CD4-positive, alpha-beta T cell treated with Interferon gamma for 1 hour (primary cell): ENCODE data around the gene RHOH.

Experiments
- DNase-seq: peaks from one replicate; pipeline ENCODE4 v3.0.0-alpha.2; 2020

Gene RHOH

DNA sequence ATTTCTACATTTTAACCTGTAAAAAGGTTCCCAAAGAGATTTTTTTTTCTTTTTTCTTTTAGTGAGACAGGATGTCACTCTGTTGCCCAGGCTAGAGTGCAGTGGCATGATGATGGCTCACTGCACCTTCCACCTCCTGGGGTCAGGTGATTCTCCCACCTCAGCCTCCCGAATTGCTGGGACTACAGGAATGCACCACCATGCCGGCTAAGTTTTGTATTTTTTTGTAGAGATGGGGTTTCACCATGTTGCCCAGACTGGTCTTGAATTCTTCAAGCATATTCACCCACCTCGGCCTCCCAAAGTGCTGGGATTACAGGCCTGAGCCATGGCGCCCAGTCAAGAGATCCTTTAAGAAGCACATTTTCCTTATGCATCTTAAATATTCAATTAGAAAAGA is 12.6 kb downstream of the RHOH start:
- no peak for DNase-seq

DNA sequence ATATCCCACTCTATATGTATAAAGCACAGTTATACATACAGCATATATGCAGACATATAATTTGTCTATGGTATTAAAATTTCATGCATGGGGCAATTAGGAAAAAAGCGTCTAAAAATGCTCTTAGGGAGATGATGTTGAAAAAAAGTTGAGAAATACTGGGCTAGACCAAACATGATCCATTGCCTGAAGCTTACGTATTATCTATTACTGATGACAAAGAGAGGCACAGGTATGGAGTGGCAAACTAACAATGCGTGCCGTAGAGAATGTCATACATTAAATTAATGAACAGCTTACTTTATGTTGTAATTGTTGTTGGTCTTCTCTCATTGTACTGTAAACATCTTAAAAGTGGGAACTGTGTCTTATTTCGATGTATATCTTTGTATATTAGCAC is 13.9 kb downstream of the RHOH start:
- no peak for DNase-seq

DNA sequence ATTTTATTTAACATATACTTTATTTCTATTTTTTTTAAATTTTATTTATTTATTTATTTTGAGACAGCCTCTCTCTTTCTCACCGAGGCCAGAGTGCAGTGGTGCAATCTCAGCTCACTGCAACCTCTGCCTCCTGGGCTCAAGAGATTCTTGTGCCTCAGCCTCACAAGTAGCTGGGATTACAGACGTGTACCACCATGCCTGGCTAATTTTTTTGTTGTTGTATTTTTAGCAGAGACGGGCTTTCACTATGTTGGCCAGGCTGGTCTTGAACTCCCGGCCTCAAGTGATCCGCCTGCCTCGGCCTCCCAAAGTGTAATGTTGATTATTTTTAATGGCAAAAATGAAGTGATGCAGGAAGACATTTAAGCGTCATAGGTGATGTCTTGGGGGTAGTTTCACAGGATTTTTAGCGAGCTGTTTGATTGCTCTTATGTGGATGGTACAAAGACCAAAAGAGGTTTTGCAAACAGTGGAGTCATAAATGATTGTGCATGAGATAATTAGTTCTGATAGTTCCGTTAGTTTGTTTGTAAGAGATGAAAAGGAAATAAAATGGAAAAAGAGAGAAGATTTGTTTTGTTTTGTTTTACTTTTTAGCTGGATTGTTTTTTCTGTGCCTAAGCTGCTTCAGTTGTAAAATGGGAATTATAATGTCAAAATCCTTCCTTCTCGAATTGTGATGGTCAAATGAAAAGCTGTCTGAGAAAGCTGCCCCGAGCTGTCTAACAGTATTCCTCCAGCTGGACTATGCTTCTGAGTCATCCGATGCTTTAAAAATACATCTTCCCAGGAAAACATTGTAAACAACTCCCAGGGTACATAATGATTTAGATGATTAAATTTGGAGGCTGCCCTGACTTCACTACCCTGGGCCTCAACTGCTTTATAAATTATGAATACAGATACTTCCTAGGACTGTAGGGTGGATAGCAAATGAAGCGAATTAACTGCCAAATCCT is 14.7 kb downstream of the RHOH start:
- DNase-seq, result no peak

DNA sequence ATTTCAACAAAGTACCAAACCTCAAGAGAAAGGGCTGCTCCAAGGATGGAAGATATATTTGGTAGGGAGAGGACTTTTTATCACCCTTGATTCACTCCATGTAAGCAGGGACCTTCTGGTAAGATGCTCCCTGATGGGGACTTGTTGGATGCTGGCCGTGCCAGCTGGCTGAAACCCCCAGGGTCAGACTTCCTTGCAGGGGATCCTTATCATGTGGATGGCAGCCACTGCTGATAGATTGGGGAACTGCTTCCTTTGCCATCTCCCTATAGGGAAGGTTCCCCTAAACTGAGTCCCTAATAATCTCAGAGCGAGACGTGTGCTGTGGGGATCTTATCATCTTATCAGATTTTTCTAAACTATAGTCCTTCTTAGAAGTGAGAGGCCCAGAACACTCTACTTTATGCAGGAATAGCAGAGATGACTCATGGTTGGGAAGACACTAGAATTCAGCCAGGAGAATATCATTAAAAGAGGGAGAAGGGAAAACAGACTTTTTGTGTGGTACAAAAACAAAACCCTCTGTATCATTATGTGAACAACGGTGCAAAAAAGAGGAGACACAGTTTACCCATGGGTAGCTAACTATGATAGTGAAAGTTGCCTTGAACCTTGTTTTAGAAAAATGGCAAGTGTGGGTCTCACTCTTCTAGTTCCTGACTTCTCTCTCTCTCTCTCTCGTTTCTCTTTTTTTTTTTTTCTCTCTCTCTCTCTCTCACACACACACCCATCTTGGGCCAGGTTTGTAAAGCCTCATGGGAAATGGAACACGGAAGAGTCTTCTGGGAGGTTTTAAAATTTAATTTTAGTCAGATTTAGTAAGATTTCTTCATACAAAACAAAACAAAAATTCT is 16.1 kb downstream of the RHOH start:
- DNase-seq, result no peak

DNA sequence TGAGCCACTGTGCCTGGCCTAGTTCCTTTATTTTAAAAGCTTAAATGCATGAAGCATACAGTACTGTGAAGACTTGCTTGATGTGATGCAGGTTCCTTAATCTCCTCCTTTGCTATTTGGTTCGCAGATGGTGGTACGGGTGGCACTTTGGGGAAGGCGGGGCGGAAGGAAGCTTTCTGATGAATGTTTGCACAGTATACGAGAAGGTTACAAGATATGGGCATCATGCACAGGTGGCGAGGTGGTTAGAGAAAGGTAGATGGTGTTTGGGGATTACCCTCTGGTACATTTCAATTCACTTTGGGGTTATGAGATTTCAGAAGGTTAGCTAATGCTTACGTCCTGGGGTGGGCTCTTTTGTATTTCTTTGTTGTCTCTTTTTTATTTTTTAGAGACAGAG is 17.2 kb downstream of the RHOH start:
- DNase-seq, result peak; percentile 69

DNA sequence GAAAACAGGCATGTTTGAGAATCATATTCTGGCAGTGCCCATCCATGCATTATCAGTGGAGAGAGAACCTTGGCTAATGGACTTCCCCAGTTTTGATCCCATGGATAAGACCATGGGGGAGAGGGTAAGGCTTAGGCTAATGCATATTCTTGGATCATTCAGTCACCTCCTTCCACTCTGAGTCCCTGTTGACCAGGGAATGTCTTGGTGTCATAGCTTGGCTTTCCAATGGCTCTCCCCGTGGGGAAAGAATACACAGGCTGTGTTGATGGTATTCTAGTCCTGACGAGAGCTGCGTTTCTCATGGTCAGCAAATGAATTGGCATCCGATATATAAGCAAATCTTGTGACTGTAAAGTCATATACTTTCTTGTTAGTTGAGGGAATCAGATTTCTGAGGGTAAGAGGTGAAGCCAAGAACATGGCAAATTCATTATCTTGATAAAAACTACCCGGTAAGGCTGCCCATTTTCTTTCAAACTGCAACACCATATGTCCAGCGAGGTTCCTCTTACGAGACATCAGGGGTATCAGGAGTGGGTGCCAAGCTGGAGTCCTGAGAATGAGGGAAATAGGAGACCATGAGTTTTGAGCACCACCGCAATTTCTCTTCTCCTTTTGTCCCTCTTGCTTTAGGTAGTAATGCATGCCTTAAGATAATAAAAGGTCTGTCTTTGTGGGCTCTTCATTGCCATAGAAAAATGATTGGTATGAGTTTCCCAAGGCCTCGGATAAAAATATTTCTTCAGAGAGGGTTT is 18.0 kb downstream of the RHOH start:
- no peak for DNase-seq

DNA sequence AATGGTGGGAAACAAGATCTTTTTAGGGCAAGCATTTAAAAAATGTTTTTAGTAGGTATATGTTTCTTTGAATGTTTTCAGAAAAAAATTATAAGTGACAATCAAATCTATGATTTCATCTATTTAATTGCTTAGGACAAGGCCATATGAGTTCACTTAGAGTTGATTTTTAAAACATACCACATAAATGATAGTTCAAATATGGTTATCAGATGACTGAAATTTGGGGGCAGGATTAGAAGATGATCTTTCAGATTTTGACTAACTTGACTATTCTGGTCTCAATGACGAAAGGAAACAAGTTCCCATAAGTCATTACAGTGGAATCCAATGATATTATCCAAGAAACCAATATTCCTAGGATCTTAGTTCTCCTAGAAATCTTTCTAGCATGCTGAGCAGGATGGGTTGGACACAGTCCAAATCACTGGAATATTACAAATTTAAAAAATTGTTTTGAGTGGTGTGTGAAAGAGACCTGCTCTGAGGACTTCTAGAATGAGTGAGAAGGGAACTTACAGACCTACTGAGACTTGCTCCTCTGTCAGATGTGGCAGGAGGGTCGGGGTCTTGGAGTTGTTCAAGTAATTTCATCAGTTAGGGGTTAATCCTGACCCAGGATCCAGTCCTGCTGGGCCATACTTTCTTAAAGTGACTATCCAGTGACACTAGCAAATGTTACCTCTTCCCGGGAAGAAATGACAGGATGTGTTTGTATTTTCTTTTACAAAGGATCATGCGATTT is 20.0 kb downstream of the RHOH start:
- no peak for DNase-seq

DNA sequence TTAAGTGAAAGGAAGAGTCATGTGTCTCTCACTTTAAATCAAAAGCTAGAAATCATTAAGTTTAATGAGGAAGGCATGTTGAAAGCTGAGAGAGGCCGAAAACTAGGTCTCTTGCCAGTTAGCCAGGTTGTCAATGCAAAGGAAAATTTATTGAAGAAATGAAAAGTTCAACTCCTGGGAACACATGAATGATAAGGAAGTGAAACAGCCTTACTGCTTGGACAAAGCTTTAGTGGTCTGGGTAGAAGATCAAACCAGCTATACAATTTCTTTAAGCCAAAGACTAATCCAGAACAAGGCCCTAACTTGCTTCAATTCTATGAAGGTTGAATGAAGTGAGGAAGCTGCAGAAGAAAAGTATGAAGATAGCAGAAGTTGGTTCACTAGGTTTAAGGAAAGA is 24.9 kb downstream of the RHOH start:
- DNase-seq, result no peak

DNA sequence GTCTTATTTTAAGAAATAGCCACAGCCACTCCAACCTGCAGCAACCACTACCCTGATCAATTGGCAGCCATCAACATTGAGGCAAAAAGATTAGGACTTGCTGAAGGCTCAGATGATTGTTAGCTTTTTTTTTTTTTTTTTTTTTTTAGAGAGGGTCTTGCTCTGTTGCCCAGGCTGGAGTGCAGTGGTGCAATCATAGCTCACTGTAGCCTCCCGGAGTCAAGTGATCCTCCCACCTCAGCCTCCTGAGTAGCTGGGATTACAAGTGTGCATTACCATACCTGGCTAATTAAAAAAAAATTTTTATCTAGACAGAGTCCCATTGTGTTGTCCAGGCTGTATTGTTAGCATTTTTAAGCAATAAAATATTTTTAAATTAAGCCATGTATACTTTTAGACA is 26.5 kb downstream of the RHOH start:
- no peak for DNase-seq

DNA sequence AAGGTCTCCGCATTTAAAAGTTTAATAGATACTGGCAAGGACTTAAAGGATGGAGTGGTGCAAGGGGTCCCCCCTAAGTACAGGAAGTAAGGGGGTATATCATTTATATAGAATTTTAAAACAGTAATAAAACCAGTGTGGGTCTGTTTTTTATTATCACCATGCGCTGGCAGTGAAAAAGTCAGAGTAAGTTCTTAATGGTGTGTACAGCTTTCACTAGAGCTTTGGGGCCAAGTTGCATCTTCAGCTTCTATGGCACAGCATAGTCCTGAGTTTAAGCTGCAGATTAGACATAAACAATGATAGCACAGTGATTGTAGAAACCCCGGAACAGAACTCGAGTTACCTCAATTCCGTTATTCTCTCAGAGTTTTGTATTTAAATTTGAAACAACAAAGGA is 27.6 kb downstream of the RHOH start:
- DNase-seq, result no peak

DNA sequence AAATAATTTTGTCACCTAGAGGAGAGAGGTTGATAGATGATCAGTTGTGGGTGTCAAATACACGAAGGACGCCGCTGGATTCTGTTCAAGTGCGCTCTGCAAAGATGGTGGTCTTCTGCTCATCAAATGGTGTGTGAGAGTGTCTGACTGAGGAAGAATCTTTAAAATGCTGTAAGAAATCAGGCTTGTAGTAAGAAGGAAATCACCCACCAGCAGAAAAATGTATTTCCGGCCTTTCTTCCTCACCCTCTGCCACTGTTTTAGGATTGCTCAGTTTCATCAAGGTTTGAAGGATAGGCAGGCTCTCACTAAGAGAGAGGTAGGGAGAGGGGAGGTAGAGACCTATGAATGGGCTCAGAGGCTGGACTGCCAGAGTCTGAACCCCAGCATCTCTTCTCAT is 28.7 kb downstream of the RHOH start:
- DNase-seq, result no peak

DNA sequence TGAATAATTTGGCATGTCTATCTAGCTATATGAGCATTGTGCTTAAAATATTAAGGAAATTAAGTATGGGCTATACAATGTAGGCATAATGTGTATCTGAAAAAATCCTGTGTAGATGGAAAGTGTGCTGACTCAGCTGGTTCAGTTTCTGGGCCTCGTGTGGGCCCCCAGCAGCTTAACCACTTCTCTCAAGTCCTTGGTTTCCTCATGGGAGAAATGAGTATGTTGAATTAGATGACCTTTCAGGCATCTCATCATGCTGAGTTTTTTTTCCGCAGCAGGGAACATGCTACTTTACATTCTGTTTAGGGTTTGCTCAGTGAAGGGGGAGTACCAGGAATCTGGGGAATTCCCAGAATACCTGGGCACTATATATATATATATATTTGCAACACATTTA is 30.5 kb downstream of the RHOH start:
- DNase-seq, result no peak

DNA sequence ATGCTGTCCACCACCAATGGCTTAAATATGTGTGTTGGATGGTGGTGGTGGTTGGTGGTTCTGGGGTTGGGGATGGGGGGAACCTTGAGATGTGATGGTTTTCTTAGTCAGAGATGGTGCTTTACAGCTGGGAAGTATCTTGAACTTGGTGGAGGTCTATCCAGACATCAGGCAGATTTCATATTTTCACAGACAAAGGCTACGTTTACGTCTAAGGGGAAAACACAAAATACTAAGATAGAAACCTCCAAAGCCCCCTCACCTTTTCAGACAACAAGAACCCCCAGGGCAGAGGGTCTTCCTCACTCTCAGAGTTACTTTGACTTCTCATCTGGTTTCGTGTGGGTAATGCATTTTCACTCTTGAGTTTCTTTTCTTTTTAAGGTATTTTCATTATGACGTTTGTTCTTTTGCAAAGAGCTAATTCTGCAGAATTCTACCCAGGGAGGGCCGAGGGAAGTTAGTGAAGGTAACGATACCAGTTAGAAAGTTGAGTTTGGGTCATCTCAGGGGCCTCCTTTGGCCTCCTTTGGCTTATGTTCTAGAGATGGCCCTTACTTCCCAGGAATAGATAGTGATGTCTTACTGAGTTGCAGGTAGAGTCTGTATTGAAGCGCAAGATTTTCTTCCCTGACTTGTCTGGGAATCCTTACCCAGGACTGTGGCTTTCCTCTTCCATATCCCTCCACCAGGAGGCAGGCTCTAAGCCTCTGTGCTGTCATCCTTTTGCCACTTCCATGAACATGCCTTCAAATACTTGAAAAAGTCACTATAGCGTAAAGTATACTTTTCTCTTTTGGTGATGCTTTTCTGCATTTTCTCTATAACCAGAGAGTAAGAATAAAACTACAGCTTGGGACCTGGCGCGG is 31.9 kb downstream of the RHOH start:
- DNase-seq, result no peak

DNA sequence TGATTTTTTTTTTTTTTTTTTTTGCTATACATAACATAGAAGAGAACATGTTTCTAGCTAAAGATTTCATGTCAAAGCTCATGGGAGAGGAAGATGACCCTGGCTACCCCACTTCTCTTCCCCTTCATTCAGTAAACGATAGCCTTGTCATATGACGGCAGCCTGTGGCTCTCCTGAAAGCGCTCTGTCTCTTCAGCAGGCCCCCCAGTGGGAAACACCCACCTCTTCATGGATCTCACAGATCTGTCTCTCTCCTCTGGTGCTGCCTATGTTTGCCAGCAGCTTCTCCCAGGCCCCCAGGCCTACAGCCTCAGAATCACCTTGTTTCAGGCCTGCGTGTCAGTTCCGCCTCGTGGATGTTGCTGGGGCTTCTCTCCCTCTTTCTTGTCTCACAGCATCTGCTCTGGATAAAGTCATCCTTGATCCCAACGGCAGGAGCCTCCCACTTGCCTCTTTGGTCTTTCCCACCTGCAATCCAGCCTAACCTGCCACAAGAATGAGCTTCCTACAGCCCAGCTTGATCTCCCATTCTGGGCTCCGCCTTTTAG is 34.6 kb downstream of the RHOH start:
- no peak for DNase-seq

DNA sequence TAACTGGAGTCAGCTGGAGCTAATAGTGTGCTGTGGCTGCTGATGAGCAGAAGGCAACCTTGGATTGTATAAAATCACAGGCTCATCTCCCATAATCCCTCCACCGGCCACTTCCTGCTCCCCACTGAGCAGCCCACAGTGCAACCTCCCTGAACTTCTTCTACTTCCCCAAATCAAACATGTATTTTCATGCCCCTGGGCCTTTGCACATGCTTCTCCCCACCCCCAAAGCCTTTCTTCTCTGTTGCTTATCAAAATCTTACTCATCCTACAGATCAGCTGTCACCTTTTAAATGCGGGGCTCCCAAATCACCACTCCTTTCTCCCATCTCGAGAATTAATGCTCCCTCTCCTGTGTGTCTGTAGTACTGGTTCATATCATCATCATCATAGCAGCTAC is 35.8 kb downstream of the RHOH start:
- no peak for DNase-seq

DNA sequence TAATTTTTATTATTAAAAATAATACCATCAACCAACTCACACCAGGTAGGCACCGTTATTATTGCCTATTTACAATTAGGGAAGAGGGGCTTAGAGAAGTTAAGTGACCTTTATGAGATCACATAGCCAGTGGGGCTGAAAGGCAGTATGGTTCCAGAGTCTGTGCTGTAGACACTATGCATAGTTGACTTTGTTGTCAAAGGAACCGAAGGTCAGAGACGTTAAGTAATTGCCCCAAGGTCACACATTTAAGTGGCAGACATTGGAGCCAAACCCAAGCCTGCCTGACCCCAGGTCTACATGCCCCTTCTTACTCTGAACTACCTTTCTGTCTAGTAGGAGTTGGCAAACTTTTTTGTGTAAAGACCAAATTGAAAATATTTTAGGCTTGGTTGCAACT is 36.4 kb downstream of the RHOH start:
- DNase-seq, result no peak

DNA sequence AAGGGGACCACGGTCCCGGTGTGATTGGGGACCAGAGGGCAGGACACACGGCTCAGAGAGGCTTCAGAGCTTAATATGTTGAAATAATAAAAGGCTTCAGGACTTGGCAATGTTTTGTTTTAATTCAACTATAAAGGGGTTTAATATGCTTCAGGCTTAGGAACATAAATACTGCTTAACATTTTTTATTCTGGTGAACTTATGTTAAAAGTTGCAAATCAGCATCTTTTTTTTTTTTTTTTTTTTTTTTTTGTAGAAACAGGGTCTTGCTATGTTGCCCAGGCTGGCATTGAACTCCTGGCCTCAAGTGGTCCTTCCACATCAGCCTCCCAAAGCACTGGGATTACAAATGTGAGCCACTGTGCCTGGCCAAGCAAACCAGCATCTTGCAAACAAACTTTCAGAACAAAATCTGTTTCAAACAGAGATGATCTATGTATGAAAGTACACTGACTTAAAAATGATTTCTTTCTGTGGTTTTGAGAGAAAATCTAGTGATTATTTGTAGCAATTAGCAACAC is 37.7 kb downstream of the RHOH start:
- DNase-seq, result no peak

DNA sequence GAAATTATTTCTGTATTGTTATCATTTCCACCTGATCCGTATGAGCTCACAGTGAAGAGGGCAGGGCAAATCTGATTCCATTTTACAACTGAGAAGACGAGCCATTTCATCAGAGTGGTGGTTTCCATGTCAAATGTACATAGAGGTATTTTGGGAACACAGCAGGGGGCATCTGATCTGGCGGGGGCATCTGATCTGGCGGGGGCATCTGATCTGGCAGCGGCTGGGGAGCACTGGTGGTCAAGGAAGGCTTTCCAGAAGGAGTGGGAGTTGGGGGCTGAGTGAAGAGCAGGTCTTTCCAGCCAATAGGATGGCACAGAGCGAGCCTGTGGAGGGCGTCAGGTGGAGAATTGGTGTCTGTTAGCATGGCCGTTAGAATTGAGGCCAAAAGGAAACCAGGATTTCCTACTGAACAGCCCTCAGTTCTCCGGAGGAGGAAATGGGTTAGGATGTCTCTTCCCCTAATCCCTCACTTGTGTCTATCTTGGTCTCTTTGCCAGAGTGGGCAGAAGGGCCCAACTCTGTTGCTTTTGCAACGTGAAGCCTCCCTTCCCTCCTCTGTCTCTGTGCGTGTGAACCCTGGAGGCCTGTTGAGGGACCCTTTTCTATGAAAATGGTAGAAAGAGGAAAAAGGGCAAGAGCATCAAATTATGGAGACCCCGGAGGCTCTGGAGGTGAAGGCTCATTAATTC is 41.3 kb downstream of the RHOH start:
- DNase-seq, result no peak

DNA sequence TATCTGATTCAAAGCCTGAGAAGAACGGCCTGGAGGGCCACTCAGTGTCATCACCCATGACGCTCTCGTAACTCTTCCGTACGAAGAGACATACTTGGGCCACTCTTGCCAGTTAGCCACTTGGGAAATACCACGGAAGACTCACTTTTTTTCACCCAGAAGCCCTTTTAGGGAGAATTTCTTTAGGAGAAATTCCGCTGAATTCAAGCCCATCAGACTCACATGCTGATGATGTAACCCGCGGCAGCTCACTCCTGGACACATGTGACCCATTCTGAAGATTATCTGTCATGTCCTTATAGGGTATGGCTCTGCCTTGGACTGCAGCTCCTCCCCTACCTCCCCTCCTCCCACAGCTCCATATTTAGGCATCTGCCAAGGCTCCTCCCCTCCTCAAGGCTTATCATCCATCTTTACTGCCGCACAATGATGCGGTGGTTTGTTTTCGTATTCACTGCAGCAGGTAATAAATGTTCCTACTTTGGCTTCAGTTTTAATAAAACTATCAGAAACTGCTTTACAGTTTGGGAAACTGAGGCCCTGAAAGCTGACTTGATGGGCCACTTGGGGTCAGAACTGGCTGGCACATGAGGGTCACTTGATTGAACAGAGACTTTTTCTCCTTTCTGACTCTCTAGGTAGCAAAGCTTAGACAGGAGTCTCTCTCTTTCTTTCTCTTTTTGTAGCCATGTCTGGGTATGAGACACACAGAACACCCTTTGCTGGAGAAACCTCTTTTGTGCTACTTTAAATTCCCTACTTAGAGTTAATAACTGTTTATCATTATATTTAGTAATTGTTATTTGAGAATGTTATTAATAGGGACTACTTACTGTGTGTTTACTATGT is 42.1 kb downstream of the RHOH start:
- DNase-seq, result peak; percentile 86
